Neural cell (in vitro differentiated cells): ENCODE data around the gene MECP2. TPM values are rescaled to one million over a fixed set of nuclear protein-coding genes. Genes with fewer than 3 reads are reported as not detected.

Source experiments
- H2AFZ ChIP-seq: fragments of 200-600, 300-800 bp; sonication (generic), shearing (Covaris generic); 2 replicates; pipeline ENCODE4 v1.6.0; 2014; ENCODE audit warnings: low read depth, mild to moderate bottlenecking, antibody characterized with exemption, low read length, moderate library complexity
- H3F3A ChIP-seq: fragments of 200-600 bp; shearing (Covaris generic); 2 replicates; pipeline ENCODE4 v1.6.1; 2016; ENCODE audit warnings: mild to moderate bottlenecking, moderate library complexity, mixed read lengths, antibody characterized with exemption, low read length; ENCODE audit not compliant: insufficient read depth, poor library complexity, severe bottlenecking
- H3K27ac ChIP-seq: fragments of 200-600, 300-800 bp; sonication (generic), shearing (Covaris generic); 2 replicates; pipeline ENCODE4 v1.5.1; 2014; ENCODE audit warnings: mild to moderate bottlenecking, low read length, moderate library complexity
- H3K27me3 ChIP-seq: fragments of 300-800, 200-600 bp; sonication (generic), shearing (Covaris generic); 2 replicates; pipeline ENCODE4 v1.6.0; 2014; ENCODE audit warnings: mild to moderate bottlenecking, low read depth, low read length, moderate library complexity; ENCODE audit not compliant: insufficient read depth
- H3K36me3 ChIP-seq: fragments of 300-800, 200-600 bp; sonication (generic), shearing (Covaris generic); 2 replicates; pipeline ENCODE4 v1.5.1; 2014; ENCODE audit warnings: mild to moderate bottlenecking, antibody characterized with exemption, low read length, moderate library complexity; ENCODE audit not compliant: insufficient read depth
- H3K4me2 ChIP-seq: fragments of 300-800, 200-600 bp; sonication (generic), shearing (Covaris generic); 2 replicates; pipeline ENCODE4 v1.6.0; 2014; ENCODE audit warnings: mild to moderate bottlenecking, low read length
- H3K4me3 ChIP-seq: fragments of 300-800, 200-600 bp; sonication (generic), shearing (Covaris generic); 2 replicates; pipeline ENCODE4 v1.5.1; 2014; ENCODE audit warnings: mild to moderate bottlenecking, low read length, moderate library complexity
- H3K79me2 ChIP-seq: fragments of 200-600 bp; shearing (Covaris generic); replicated peaks from 2 replicates; pipeline ENCODE4 v1.6.0; 2014; ENCODE audit warnings: mild to moderate bottlenecking, low read length, moderate library complexity; ENCODE audit not compliant: insufficient read depth
- H3K9ac ChIP-seq: fragments of 300-800, 200-600 bp; sonication (generic), shearing (Covaris generic); 2 replicates; pipeline ENCODE4 v1.6.1; 2016; ENCODE audit warnings: mild to moderate bottlenecking, low read length, mixed read lengths
- H3K9me2 ChIP-seq: fragments of 200-600 bp; shearing (Covaris generic); 2 replicates; pipeline ENCODE4 v1.6.1; 2016; ENCODE audit warnings: mild to moderate bottlenecking, low read length, mixed read lengths; ENCODE audit not compliant: insufficient read depth
- H3K9me3 ChIP-seq: fragments of 200-600, 300-800 bp; sonication (generic), shearing (Covaris generic); 2 replicates; pipeline ENCODE4 v1.6.1; 2016; ENCODE audit warnings: mild to moderate bottlenecking, mixed run types, low read length, moderate library complexity, mixed read lengths
- H4K20me1 ChIP-seq: fragments of 200-600 bp; shearing (Covaris generic); 2 replicates; pipeline ENCODE4 v1.6.1; 2016; ENCODE audit warnings: mild to moderate bottlenecking, mixed run types; ENCODE audit not compliant: insufficient read depth
- EP300 ChIP-seq: fragments of 450-650 bp; conservative IDR thresholded peaks from 2 replicates; pipeline ENCODE4 v1.6.1; 2014; ENCODE audit warnings: antibody characterized with exemption, mild to moderate bottlenecking, moderate library complexity; ENCODE audit not compliant: poor library complexity, severe bottlenecking
- EZH2 ChIP-seq: fragments of 200-600, 300-800 bp; shearing (Covaris generic), sonication (generic); IDR thresholded peaks from 2 replicates; pipeline ENCODE4 v1.6.1; 2014; ENCODE audit warnings: antibody characterized with exemption, low read length, borderline replicate concordance, mild to moderate bottlenecking; ENCODE audit not compliant: insufficient read depth, poor library complexity, severe bottlenecking
- MXI1 ChIP-seq: fragments of 450-650 bp; conservative IDR thresholded peaks from 2 replicates; pipeline ENCODE4 v1.6.1; 2014; ENCODE audit warnings: antibody characterized with exemption, mild to moderate bottlenecking; ENCODE audit not compliant: poor library complexity, severe bottlenecking
- POLR2AphosphoS5 ChIP-seq: IDR thresholded peaks from 2 replicates; pipeline ENCODE4 v1.6.1; 2012
- RAD21 ChIP-seq: fragments of 450-650 bp; conservative IDR thresholded peaks from 2 replicates; pipeline ENCODE4 v1.6.1; 2014; ENCODE audit warnings: antibody characterized with exemption, mild to moderate bottlenecking, moderate library complexity
- SMC3 ChIP-seq: fragments of 450-650 bp; conservative IDR thresholded peaks from 2 replicates; pipeline ENCODE4 v1.6.1; 2014; ENCODE audit warnings: antibody characterized with exemption, mild to moderate bottlenecking, moderate library complexity; ENCODE audit not compliant: poor library complexity
- TAF1 ChIP-seq: IDR thresholded peaks from 2 replicates; pipeline ENCODE4 v1.6.1; 2012; ENCODE audit warnings: low read depth
- polyA plus RNA-seq: library from polyadenylated mRNA; depleted of rRNA; stranded (reverse); fragments of >200 nt; gene quantifications from 2 replicates; pipeline ENCODE4 v1.2.3, GENCODE V29; 2014
- TF ChIP-seq, protein P1 (sequence below): IDR thresholded peaks from 2 replicates; pipeline ENCODE4 v1.6.1; 2012; ENCODE audit warnings: borderline replicate concordance
- TF ChIP-seq, protein P2 (sequence below): fragments of 450-650 bp; IDR thresholded peaks from 2 replicates; pipeline ENCODE4 v1.5.1; 2014; ENCODE audit warnings: antibody characterized with exemption, mild to moderate bottlenecking, moderate library complexity; ENCODE audit not compliant: poor library complexity, severe bottlenecking

Gene MECP2
- polyA plus RNA-seq, 1 donor from 2014 or later: 14.5 TPM

DNA sequence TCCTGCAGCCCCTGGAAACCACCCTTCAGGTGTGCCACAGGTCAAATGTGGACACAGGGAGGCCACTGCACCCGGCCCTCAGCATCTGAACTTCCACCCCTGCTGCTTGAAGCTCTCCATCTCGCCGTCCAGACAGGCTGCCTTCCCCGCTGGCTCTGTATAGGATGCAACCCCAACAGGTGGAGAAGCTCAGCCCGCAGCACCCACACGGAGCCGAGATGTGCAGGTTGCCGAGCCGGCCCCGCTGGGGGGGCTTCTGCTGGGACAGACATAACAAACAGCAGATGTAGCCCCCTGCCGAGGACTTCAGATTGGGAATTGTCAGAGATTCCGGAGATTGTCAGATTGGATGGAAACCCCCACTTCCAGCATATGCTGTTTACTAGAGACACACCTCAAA lies 104.4 kb downstream of the MECP2 start:
- Histone ChIP-seq H3K79me2 (no peaks in the 10 kb centered on the region), H3K4me2 (no peak overlapping the region), H3K36me3 (no peaks in the 10 kb centered on the region), H3K27ac (no peak overlapping the region), H3K27me3 (no peaks in the 10 kb centered on the region), H2AFZ (no peak overlapping the region), H4K20me1 (no peaks in the 10 kb centered on the region), H3K4me3 (no peak overlapping the region), H3K9ac (no peak overlapping the region), H3K9me3 (no peaks in the 10 kb centered on the region), H3F3A (no peaks in the 10 kb centered on the region), H3K9me2 (no peaks in the 10 kb centered on the region)
- TF ChIP-seq, protein P1, sequence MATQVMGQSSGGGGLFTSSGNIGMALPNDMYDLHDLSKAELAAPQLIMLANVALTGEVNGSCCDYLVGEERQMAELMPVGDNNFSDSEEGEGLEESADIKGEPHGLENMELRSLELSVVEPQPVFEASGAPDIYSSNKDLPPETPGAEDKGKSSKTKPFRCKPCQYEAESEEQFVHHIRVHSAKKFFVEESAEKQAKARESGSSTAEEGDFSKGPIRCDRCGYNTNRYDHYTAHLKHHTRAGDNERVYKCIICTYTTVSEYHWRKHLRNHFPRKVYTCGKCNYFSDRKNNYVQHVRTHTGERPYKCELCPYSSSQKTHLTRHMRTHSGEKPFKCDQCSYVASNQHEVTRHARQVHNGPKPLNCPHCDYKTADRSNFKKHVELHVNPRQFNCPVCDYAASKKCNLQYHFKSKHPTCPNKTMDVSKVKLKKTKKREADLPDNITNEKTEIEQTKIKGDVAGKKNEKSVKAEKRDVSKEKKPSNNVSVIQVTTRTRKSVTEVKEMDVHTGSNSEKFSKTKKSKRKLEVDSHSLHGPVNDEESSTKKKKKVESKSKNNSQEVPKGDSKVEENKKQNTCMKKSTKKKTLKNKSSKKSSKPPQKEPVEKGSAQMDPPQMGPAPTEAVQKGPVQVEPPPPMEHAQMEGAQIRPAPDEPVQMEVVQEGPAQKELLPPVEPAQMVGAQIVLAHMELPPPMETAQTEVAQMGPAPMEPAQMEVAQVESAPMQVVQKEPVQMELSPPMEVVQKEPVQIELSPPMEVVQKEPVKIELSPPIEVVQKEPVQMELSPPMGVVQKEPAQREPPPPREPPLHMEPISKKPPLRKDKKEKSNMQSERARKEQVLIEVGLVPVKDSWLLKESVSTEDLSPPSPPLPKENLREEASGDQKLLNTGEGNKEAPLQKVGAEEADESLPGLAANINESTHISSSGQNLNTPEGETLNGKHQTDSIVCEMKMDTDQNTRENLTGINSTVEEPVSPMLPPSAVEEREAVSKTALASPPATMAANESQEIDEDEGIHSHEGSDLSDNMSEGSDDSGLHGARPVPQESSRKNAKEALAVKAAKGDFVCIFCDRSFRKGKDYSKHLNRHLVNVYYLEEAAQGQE: no peak
- TF ChIP-seq EP300: no peak
- no peak for TF ChIP-seq MXI1
- TF ChIP-seq, protein P2, sequence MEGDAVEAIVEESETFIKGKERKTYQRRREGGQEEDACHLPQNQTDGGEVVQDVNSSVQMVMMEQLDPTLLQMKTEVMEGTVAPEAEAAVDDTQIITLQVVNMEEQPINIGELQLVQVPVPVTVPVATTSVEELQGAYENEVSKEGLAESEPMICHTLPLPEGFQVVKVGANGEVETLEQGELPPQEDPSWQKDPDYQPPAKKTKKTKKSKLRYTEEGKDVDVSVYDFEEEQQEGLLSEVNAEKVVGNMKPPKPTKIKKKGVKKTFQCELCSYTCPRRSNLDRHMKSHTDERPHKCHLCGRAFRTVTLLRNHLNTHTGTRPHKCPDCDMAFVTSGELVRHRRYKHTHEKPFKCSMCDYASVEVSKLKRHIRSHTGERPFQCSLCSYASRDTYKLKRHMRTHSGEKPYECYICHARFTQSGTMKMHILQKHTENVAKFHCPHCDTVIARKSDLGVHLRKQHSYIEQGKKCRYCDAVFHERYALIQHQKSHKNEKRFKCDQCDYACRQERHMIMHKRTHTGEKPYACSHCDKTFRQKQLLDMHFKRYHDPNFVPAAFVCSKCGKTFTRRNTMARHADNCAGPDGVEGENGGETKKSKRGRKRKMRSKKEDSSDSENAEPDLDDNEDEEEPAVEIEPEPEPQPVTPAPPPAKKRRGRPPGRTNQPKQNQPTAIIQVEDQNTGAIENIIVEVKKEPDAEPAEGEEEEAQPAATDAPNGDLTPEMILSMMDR: no peak
- no peak for TF ChIP-seq SMC3
- TF ChIP-seq TAF1: no peak
- TF ChIP-seq POLR2AphosphoS5: no peak
- no peak for TF ChIP-seq EZH2
- no peak for TF ChIP-seq RAD21

DNA sequence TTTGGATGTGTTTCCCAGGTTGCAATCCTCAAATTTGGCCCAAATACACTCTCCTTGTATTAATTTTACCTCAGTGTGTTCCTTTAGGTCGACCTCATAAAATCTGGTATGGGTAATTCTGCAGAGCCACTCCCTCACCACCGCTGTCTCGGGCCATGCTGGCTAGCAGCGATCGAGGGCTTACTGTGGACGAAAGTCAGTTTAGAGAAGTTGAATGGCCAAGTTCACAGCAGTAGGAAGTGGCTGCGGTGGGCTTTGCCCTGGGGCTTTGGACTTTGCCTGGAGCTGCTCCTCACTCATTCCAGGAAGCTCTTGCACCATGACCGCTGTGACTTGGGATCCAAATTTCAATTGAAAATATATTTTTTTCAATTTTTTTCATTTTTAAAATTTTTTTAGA lies 105.3 kb downstream of the MECP2 start:
- no peak overlapping the region for H3K9ac ChIP-seq
- no peaks in the 10 kb centered on the region for H3K79me2 ChIP-seq
- no peaks in the 10 kb centered on the region for H3K9me3 ChIP-seq
- H3K9me2 ChIP-seq: no peaks in the 10 kb centered on the region
- no peaks in the 10 kb centered on the region for H3F3A ChIP-seq
- no peak overlapping the region for H3K27ac ChIP-seq
- H2AFZ ChIP-seq: no peak overlapping the region
- no peak overlapping the region for H3K4me2 ChIP-seq
- TF ChIP-seq EZH2: no peak
- TF ChIP-seq, protein P2: no peak
- no peak for TF ChIP-seq TAF1
- no peak for TF ChIP-seq RAD21
- TF ChIP-seq POLR2AphosphoS5: no peak
- TF ChIP-seq MXI1: no peak
- no peak for TF ChIP-seq EP300
- TF ChIP-seq, protein P1: no peak
- TF ChIP-seq SMC3: no peak
- H4K20me1 ChIP-seq: no peaks in the 10 kb centered on the region
- H3K36me3 ChIP-seq: no peaks in the 10 kb centered on the region
- H3K4me3 ChIP-seq: no peak overlapping the region
- H3K27me3 ChIP-seq: no peaks in the 10 kb centered on the region
